HEK293 (cell line): ENCODE results near the gene SELENOM.

ENCODE experiments used
- CTCF ChIA-PET: fragments of 350-600 bp; formaldehyde crosslinking; extraction: SDS; loops from one replicate; lab custom pipeline; 2021; ENCODE audit warnings: antibody characterized with exemption; lab: Yijun Ruan, JAX
- POLR2A ChIA-PET: fragments of 300-600 bp; formaldehyde crosslinking; extraction: SDS; loops from one replicate; lab custom pipeline; 2020; ENCODE audit warnings: antibody characterized with exemption, inconsistent platforms; lab: Yijun Ruan, JAX
- H3K27ac ChIP-seq: fragments of 200-500 bp; sonication (Bioruptor generic); 2 replicates; pipeline ENCODE4 v1.5.1; 2014; ENCODE audit warnings: low read depth, low read length, control low read depth, inconsistent platforms; ENCODE audit errors: extremely low read depth
- H3K36me3 ChIP-seq, 2 experiments: fragments of 200-500 bp in 1 of 2; sonication (Bioruptor generic) in 1 of 2; 1 replicate in 1 of 2; 2 replicates in 1 of 2; pipeline ENCODE4 v1.5.1; 2014 to 2017; ENCODE audit warnings: inconsistent platforms in 2 of 2, low read length in 2 of 2; ENCODE audit not compliant: control insufficient read depth in 2 of 2, insufficient read depth in 1 of 2
- H3K4me1 ChIP-seq: fragments of 200-500 bp; sonication (Bioruptor generic); 2 replicates; pipeline ENCODE4 v1.5.1; 2014; ENCODE audit warnings: mild to moderate bottlenecking, low read length, inconsistent platforms; ENCODE audit not compliant: control insufficient read depth, insufficient read depth
- H3K4me3 ChIP-seq: 2 replicates; pipeline ENCODE4 v1.5.1; 2011; ENCODE audit warnings: low read depth, mild to moderate bottlenecking, control low read depth, low read length, moderate library complexity
- H3K9me3 ChIP-seq: fragments of 200-500 bp; sonication (Bioruptor generic); 2 replicates; pipeline ENCODE4 v1.5.1; 2014; ENCODE audit warnings: low read depth, low read length, inconsistent platforms; ENCODE audit not compliant: control insufficient read depth, insufficient read depth
- GLIS1 ChIP-seq: fragments of 450-650 bp; formaldehyde crosslinking; IDR thresholded peaks from 2 replicates; pipeline ENCODE4 v1.5.1; 2016; ENCODE audit warnings: missing biosample characterization, missing genetic modification characterization
- REPIN1 ChIP-seq: fragments of 450-650 bp; formaldehyde crosslinking; IDR thresholded peaks from 2 replicates; pipeline ENCODE4 v1.5.1; 2017; ENCODE audit warnings: missing biosample characterization, missing genetic modification characterization, low read depth
- SCRT1 ChIP-seq: fragments of 450-650 bp; formaldehyde crosslinking; IDR thresholded peaks from 2 replicates; pipeline ENCODE4 v1.5.1; 2016; ENCODE audit warnings: missing biosample characterization, missing genetic modification characterization, borderline replicate concordance
- SCRT2 ChIP-seq: fragments of 450-650 bp; formaldehyde crosslinking; IDR thresholded peaks from 2 replicates; pipeline ENCODE4 v1.5.1; 2016; ENCODE audit warnings: missing biosample characterization, missing genetic modification characterization
- ZFP69B ChIP-seq: fragments of 450-650 bp; formaldehyde crosslinking; IDR thresholded peaks from 2 replicates; pipeline ENCODE4 v1.5.1; 2016; ENCODE audit warnings: missing biosample characterization, missing genetic modification characterization
- ZIC2 ChIP-seq: fragments of 450-650 bp; formaldehyde crosslinking; IDR thresholded peaks from 2 replicates; pipeline ENCODE4 v1.5.1; 2016; ENCODE audit warnings: missing biosample characterization, missing genetic modification characterization
- ZNF175 ChIP-seq: fragments of 450-650 bp; formaldehyde crosslinking; IDR thresholded peaks from 2 replicates; pipeline ENCODE4 v1.5.1; 2016; ENCODE audit warnings: missing biosample characterization, missing genetic modification characterization
- ZNF48 ChIP-seq: fragments of 450-650 bp; formaldehyde crosslinking; IDR thresholded peaks from 2 replicates; pipeline ENCODE4 v1.5.1; 2016; ENCODE audit warnings: missing biosample characterization, missing genetic modification characterization
- ZNF658 ChIP-seq: fragments of 450-650 bp; formaldehyde crosslinking; IDR thresholded peaks from 2 replicates; pipeline ENCODE4; 2016; ENCODE audit warnings: missing biosample characterization, missing genetic modification characterization
- ZNF701 ChIP-seq: fragments of 450-650 bp; formaldehyde crosslinking; IDR thresholded peaks from 2 replicates; pipeline ENCODE4 v1.5.1; 2016; ENCODE audit warnings: missing biosample characterization, missing genetic modification characterization
- TF ChIP-seq, protein P1 (sequence below): fragments of 450-650 bp; formaldehyde crosslinking; IDR thresholded peaks from 2 replicates; pipeline ENCODE4 v1.5.1; 2016; ENCODE audit warnings: missing biosample characterization, missing genetic modification characterization
- TF ChIP-seq, protein P2 (sequence below): fragments of 450-650 bp; formaldehyde crosslinking; IDR thresholded peaks from 2 replicates; pipeline ENCODE4 v1.5.1; 2016; ENCODE audit warnings: missing biosample characterization, missing genetic modification characterization
- TF ChIP-seq, protein P3 (sequence below): fragments of 450-650 bp; formaldehyde crosslinking; IDR thresholded peaks from 2 replicates; pipeline ENCODE4 v1.5.1; 2016; ENCODE audit warnings: missing biosample characterization, missing genetic modification characterization
- TF ChIP-seq, protein P4 (sequence below): fragments of 450-650 bp; formaldehyde crosslinking; IDR thresholded peaks from 2 replicates; pipeline ENCODE4 v1.5.1; 2016; ENCODE audit warnings: missing biosample characterization, missing genetic modification characterization
- TF ChIP-seq, protein P5 (sequence below): fragments of 450-650 bp; formaldehyde crosslinking; IDR thresholded peaks from 2 replicates; pipeline ENCODE4 v1.5.1; 2016; ENCODE audit warnings: missing biosample characterization, missing genetic modification characterization, low read depth

SELENOM gene

DNA sequence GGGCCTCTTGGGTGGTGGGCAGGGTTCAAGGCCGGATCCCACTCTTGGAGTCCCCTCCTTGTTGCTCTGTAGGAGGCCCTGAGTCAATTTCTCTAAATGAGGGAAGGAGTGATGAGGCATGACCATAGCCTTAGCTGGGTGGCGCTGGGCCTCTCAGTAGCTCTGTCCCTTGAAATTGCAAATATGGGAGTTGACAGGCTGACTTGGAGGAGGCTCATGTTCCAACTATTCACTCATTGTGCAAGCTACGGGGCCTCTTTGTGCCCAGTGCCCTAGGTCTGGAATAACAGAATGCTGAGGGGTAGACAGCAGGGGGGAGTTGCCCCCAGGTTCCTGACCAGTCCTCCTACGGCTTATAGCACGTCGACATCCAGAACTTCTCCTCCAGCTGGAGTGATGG, 8.0 kb downstream of the SELENOM start:
- H3K27ac ChIP-seq: no peak overlapping the region
- no peaks in the 10 kb centered on the region for H3K4me1 ChIP-seq
- ChIA-PET CTCF (interaction anchor here (0.6 to 1.6 kb wide), 3 partner anchors 9 to 653 kb away, joined by 3 to 6 read pairs (median 3); partner anchors contain the start of gene SELENOM), POLR2A (interaction anchor here (0.6 to 1.1 kb wide), 2 partner anchors 10 to 18 kb away, joined by 3 to 6 read pairs; partner anchors contain the start of gene SMTN)
- no peak overlapping the region for H3K4me3 ChIP-seq
- TF ChIP-seq GLIS1 (tag by site-specific recombination) (peak; percentile 16; the same call in 1 of the 2 replicates), ZIC2 (tag by site-specific recombination) (no peak), ZNF48 (tag by site-specific recombination) (no peak)
- TF ChIP-seq, protein P1, sequence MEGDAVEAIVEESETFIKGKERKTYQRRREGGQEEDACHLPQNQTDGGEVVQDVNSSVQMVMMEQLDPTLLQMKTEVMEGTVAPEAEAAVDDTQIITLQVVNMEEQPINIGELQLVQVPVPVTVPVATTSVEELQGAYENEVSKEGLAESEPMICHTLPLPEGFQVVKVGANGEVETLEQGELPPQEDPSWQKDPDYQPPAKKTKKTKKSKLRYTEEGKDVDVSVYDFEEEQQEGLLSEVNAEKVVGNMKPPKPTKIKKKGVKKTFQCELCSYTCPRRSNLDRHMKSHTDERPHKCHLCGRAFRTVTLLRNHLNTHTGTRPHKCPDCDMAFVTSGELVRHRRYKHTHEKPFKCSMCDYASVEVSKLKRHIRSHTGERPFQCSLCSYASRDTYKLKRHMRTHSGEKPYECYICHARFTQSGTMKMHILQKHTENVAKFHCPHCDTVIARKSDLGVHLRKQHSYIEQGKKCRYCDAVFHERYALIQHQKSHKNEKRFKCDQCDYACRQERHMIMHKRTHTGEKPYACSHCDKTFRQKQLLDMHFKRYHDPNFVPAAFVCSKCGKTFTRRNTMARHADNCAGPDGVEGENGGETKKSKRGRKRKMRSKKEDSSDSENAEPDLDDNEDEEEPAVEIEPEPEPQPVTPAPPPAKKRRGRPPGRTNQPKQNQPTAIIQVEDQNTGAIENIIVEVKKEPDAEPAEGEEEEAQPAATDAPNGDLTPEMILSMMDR (tag by site-specific recombination): no peak
- TF ChIP-seq, protein P2, sequence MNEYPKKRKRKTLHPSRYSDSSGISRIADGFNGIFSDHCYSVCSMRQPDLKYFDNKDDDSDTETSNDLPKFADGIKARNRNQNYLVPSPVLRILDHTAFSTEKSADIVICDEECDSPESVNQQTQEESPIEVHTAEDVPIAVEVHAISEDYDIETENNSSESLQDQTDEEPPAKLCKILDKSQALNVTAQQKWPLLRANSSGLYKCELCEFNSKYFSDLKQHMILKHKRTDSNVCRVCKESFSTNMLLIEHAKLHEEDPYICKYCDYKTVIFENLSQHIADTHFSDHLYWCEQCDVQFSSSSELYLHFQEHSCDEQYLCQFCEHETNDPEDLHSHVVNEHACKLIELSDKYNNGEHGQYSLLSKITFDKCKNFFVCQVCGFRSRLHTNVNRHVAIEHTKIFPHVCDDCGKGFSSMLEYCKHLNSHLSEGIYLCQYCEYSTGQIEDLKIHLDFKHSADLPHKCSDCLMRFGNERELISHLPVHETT: no peak
- peaks cover 0 to 56% of the 10 kb centered on the region in 2 experiments; a peak in 2 of 3 replicates for H3K36me3 ChIP-seq
- H3K9me3 ChIP-seq: no peaks in the 10 kb centered on the region

DNA sequence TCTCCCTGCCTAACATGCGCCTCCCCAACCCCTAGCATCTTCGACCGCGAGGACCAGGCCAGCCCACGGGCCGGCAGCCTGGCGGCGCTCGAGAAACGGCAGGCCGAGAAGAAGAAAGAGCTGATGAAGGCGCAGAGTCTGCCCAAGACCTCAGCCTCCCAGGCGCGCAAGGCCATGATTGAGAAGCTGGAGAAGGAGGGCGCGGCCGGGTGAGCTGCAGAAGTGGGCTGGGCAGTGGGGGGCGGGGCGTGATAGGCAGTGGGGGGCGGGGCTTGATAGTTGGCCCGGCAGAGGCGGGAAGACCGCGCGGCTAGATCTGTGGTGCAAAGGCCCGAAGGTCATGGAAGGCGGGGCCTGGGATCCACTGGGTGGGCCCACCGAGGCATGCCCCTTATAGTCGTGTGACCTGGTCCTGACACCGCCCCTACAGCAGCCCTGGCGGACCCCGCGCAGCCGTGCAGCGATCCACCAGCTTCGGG, 8.7 kb downstream of the SELENOM start:
- no peaks in the 10 kb centered on the region for H3K4me1 ChIP-seq
- CTCF ChIA-PET: interaction anchor here (0.7 to 1.6 kb wide), 2 partner anchors 9 to 193 kb away, joined by 3 to 6 read pairs; partner anchors contain the start of gene SELENOM
- no peak overlapping the region for H3K27ac ChIP-seq
- H3K36me3 ChIP-seq: peaks cover 0 to 52% of the 10 kb centered on the region in 2 experiments; a peak in 2 of 3 replicates
- H3K4me3 ChIP-seq: no peak overlapping the region
- POLR2A ChIA-PET: interaction anchor here (1.1 kb wide), 1 partner anchor 18 kb away, joined by 6 read pairs; the partner anchor contains the start of gene SMTN
- no peak for TF ChIP-seq ZNF658 (tag by site-specific recombination)
- TF ChIP-seq, protein P3, sequence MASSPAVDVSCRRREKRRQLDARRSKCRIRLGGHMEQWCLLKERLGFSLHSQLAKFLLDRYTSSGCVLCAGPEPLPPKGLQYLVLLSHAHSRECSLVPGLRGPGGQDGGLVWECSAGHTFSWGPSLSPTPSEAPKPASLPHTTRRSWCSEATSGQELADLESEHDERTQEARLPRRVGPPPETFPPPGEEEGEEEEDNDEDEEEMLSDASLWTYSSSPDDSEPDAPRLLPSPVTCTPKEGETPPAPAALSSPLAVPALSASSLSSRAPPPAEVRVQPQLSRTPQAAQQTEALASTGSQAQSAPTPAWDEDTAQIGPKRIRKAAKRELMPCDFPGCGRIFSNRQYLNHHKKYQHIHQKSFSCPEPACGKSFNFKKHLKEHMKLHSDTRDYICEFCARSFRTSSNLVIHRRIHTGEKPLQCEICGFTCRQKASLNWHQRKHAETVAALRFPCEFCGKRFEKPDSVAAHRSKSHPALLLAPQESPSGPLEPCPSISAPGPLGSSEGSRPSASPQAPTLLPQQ (tag by site-specific recombination): 0 out of 2 replicates have a peak, but pooled peaks have one; percentile 22
- peak; percentile 43; the same call in 1 of the 2 replicates for TF ChIP-seq ZFP69B (tag by site-specific recombination)
- no peaks in the 10 kb centered on the region for H3K9me3 ChIP-seq

DNA sequence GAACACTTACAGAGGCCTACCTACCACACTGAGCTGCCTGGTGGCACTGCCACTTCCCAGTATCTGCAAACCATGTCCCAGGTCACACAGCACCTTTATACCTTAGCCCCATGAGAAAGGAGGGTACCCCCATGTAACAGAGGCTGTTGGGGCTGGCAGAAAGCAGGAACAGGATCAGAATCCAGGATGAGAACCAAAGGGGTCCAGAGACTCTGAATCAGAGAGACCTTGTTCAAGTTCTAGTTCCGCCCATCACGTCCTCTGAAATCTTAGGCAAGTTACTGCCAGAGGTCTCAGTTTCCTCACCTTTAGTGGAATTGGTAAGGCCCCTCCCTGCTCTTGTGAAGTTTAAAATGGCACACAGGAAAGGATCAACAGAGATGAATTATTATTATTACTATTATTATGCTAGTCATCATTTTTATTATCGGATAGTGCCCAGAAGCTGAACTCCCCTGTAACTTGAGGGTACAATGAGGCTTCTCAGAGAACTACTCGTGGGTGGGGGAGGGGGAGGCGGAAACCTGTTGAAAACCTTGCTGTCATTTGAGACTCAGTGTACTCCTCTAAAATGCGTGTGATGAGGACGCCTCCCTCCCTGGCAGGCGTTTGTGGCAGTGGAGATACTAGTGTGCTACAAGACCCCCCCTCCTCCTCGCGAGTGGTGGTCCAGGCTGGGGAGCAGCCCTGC, 9.3 kb downstream of the SELENOM start:
- Histone ChIP-seq H3K36me3 (peaks cover 0 to 47% of the 10 kb centered on the region in 2 experiments; a peak in 2 of 3 replicates), H3K4me3 (no peak overlapping the region)
- TF ChIP-seq REPIN1 (tag by site-specific recombination) (no peak), SCRT1 (tag by site-specific recombination) (0 out of 2 replicates have a peak, but pooled peaks have one; percentile 43), SCRT2 (tag by site-specific recombination) (peak; percentile 51), ZNF701 (tag by site-specific recombination) (0 out of 2 replicates have a peak, but pooled peaks have one; percentile 60), ZNF175 (no peak)
- TF ChIP-seq, protein P4, sequence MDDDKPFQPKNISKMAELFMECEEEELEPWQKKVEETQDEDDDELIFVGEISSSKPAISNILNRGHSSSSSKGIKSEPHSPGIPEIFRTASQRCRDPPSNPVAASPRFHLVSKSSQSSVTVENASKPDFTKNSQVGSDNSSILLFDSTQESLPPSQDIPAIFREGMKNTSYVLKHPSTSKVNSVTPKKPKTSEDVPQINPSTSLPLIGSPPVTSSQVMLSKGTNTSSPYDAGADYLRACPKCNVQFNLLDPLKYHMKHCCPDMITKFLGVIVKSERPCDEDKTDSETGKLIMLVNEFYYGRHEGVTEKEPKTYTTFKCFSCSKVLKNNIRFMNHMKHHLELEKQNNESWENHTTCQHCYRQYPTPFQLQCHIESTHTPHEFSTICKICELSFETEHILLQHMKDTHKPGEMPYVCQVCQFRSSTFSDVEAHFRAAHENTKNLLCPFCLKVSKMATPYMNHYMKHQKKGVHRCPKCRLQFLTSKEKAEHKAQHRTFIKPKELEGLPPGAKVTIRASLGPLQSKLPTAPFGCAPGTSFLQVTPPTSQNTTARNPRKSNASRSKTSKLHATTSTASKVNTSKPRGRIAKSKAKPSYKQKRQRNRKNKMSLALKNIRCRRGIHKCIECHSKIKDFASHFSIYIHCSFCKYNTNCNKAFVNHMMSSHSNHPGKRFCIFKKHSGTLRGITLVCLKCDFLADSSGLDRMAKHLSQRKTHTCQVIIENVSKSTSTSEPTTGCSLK (tag by site-specific recombination): no peak
- TF ChIP-seq, protein P5, sequence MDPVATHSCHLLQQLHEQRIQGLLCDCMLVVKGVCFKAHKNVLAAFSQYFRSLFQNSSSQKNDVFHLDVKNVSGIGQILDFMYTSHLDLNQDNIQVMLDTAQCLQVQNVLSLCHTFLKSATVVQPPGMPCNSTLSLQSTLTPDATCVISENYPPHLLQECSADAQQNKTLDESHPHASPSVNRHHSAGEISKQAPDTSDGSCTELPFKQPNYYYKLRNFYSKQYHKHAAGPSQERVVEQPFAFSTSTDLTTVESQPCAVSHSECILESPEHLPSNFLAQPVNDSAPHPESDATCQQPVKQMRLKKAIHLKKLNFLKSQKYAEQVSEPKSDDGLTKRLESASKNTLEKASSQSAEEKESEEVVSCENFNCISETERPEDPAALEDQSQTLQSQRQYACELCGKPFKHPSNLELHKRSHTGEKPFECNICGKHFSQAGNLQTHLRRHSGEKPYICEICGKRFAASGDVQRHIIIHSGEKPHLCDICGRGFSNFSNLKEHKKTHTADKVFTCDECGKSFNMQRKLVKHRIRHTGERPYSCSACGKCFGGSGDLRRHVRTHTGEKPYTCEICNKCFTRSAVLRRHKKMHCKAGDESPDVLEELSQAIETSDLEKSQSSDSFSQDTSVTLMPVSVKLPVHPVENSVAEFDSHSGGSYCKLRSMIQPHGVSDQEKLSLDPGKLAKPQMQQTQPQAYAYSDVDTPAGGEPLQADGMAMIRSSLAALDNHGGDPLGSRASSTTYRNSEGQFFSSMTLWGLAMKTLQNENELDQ (tag by site-specific recombination): no peak
- TF ChIP-seq, all 188 proteins: peak for 3
- CTCF ChIA-PET: no interaction called here
- Histone ChIP-seq H3K9me3 (no peaks in the 10 kb centered on the region), H3K4me1 (no peaks in the 10 kb centered on the region), H3K27ac (no peak overlapping the region)
- POLR2A ChIA-PET: interaction anchor here (1.1 kb wide), 1 partner anchor 17 kb away, joined by 6 read pairs; the partner anchor contains the start of gene SMTN
